ENCODE data around the gene GOLPH3. TPM values are rescaled to one million over a fixed set of nuclear protein-coding genes. Genes with fewer than 3 reads are reported as not detected.

The GOLPH3 gene
- total and polyA plus RNA-seq, 2 of the 8 experiments (the other 6 are each of a cell fraction or from before 2014, with no cell fraction given), result 53.7 to 93.6 TPM

DNA sequence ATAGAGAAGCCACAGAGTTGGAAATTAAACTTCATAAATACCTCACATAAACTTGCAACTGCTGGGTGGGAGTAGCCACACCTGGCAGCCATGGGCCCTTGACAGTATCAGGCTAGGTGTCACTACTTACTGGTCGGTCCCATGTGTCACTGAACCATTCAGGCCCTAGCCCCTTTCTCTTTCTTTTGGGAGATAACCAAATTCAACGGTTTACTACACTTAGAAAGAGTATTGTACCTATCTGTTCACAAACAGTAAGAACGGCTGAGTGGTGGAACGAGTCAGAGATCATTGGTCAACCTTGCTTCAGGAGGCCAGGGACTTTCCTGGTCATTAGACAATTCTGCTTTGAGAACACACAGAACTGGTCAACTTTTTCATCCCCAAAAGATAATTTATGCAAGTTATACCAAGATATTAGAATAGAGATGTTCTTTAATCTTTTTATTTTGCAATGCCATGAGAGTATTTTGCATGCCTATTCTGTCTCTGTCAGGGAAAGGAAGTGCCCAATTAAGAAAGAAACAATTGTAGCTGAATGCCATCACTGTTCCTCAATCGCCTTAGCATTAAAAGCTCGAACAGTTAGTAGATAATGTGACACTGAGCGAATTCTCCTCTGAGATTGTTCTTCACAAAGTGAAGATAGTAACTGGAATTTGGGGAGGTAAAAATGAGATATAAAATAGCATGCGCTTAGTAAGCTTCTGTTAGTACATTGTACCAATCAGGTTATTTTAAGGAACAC, 50.9 kb downstream of the GOLPH3 start:
- H3K27ac ChIP-seq (ENCODE audit: low read depth, low read length), result no peak overlapping the region

More for the DNA sequence above, 50.9 kb downstream of the GOLPH3 start:
- no peak for TF ChIP-seq POU5F1 (IDR thresholded peaks at IDR 0.05; ENCODE audit: low read depth, low read length)
- TF ChIP-seq RNF2 (IDR thresholded peaks at IDR 0.05; ENCODE audit: borderline replicate concordance, low read depth, low read length, missing control alignments, poor library complexity, severe bottlenecking), result no peak
- no peak for TF ChIP-seq MAFK (IDR thresholded peaks at IDR 0.05; ENCODE audit: low read depth, low read length)
- no peak for TF ChIP-seq NRF1 (IDR thresholded peaks at IDR 0.05; ENCODE audit: low read depth, low read length)
- TF ChIP-seq HDAC6 (IDR thresholded peaks at IDR 0.05; ENCODE audit: low read depth, low read length), result no peak
- TF ChIP-seq BACH1 (IDR thresholded peaks at IDR 0.05; ENCODE audit: low read length), result no peak
- TF ChIP-seq, protein P1, sequence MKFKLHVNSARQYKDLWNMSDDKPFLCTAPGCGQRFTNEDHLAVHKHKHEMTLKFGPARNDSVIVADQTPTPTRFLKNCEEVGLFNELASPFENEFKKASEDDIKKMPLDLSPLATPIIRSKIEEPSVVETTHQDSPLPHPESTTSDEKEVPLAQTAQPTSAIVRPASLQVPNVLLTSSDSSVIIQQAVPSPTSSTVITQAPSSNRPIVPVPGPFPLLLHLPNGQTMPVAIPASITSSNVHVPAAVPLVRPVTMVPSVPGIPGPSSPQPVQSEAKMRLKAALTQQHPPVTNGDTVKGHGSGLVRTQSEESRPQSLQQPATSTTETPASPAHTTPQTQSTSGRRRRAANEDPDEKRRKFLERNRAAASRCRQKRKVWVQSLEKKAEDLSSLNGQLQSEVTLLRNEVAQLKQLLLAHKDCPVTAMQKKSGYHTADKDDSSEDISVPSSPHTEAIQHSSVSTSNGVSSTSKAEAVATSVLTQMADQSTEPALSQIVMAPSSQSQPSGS (IDR thresholded peaks at IDR 0.05; ENCODE audit: low read length), result no peak
- no peak for TF ChIP-seq SP4 (IDR thresholded peaks at IDR 0.05; ENCODE audit: low read length)
- Histone ChIP-seq H3K56ac (replicated peaks; ENCODE audit: insufficient read length, low read depth, low read length) (no peak overlapping the region), H3K79me1 (ENCODE audit: low read depth, low read length) (peaks cover 3% of the 10 kb centered on the region), H2BK15ac (ENCODE audit: low read length) (no peak overlapping the region), H3K9me3 (ENCODE audit: insufficient read depth in 2 of 2, low read depth in 1 of 2, low read length in 1 of 2) (no peaks in the 10 kb centered on the region), H4K20me1 (replicated peaks in 1 of 2; ENCODE audit: control insufficient read depth in 1 of 2, insufficient read depth in 2 of 2, low read length in 2 of 2) (peaks cover 2 to 8% of the 10 kb centered on the region in 2 experiments), H4K91ac (replicated peaks; ENCODE audit: insufficient read length, low read length) (no peak overlapping the region), H3K14ac (ENCODE audit: insufficient read length) (no peak overlapping the region), H2BK20ac (ENCODE audit: low read length) (no peak overlapping the region), H3K23ac (ENCODE audit: insufficient read length) (no peak overlapping the region), H2BK120ac (replicated peaks; ENCODE audit: low read depth, low read length) (no peak overlapping the region), H3K36me3 (ENCODE audit: control insufficient read depth in 2 of 4, insufficient read depth in 4 of 4, low read length in 3 of 4) (peaks cover 12 to 44% (median 19%) of the 10 kb centered on the region in 4 experiments), H3K4me3 (ENCODE audit: extremely low read depth in 1 of 4, insufficient read depth in 2 of 4, low read depth in 3 of 4, low read length in 4 of 4) (no peak overlapping the region), H2AFZ (ENCODE audit: low read length) (no peak overlapping the region), H2BK12ac (ENCODE audit: low read depth, low read length) (no peak overlapping the region), H3K79me2 (ENCODE audit: control insufficient read depth in 1 of 2, insufficient read depth in 2 of 2, low read length in 2 of 2) (peaks cover 0 to 46% of the 10 kb centered on the region in 2 experiments; a peak in 2 of 4 replicates), H4K8ac (ENCODE audit: extremely low read depth, insufficient read depth, low read length) (no peak overlapping the region), H3K27me3 (replicated peaks in 1 of 4; ENCODE audit: control insufficient read depth in 3 of 4, extremely low read depth in 1 of 4, insufficient read depth in 3 of 4, low read length in 3 of 4) (no peaks in the 10 kb centered on the region), H2BK5ac (ENCODE audit: low read depth, low read length) (no peak overlapping the region), H2AK5ac (ENCODE audit: low read depth, low read length) (no peak overlapping the region), H3K9ac (replicated peaks in 1 of 4; ENCODE audit: extremely low read depth in 1 of 4, low read depth in 3 of 4, low read length in 3 of 4) (no peak overlapping the region), H3K23me2 (ENCODE audit: low read depth, low read length) (no peaks in the 10 kb centered on the region), H3K4me1 (replicated peaks in 1 of 4; ENCODE audit: control insufficient read depth in 3 of 4, insufficient read depth in 4 of 4, low read length in 3 of 4) (peaks cover 0 to 5% (median 4%) of the 10 kb centered on the region in 4 experiments; a peak in 5 of 7 replicates), H3K18ac (ENCODE audit: extremely low read depth, low read length) (no peak overlapping the region), H3K4me2 (ENCODE audit: insufficient read depth in 1 of 2, low read depth in 2 of 2, low read length in 2 of 2) (no peak overlapping the region), H3K4ac (replicated peaks; ENCODE audit: insufficient read length, low read depth, low read length) (no peak overlapping the region), H4K5ac (ENCODE audit: insufficient read length, low read depth, low read length) (no peak overlapping the region)
- CTCF ChIA-PET (ENCODE audit: partially characterized antibody), result interaction anchor here (1.0 kb wide), 1 partner anchor 46 kb away, joined by 3 read pairs; no protein-coding TSS in a partner anchor
- POLR2A ChIA-PET (ENCODE audit: partially characterized antibody), result interaction anchor here (1.1 kb wide), 1 partner anchor 206 kb away, joined by 3 read pairs; no protein-coding TSS in a partner anchor
- DNase-seq (ENCODE audit: low read depth in 1 of 2, low spot score in 2 of 2), result no peak
- no peak for FAIRE-seq
- 82% methylated on average over 8 of the region's 8 CpGs; no CpG with 5 or more reads in 1 of the 2 experiments for WGBS, 2 experiments (ENCODE audit: extremely low coverage in 1 of 2, insufficient coverage in 1 of 2, insufficient read length in 1 of 2, insufficient replicate concordance in 2 of 2, low coverage in 1 of 2, low lambda C conversion rate in 2 of 2, missing lambda C conversion rate in 1 of 2)

All from H1 (cell line).